Mesendoderm (in vitro differentiated cells): Measurements from ENCODE around the gene KCNF1.

ENCODE experiments used
- DNase-seq: peaks from one replicate; pipeline ENCODE4 v3.0.0; 2013
- H2AK5ac ChIP-seq: 2 replicates; pipeline ENCODE4 v1.6.1; 2013; ENCODE audit warnings: low read length, inconsistent platforms
- H2BK120ac ChIP-seq: 2 replicates; pipeline ENCODE4 v1.6.1; 2013; ENCODE audit warnings: low read depth, mild to moderate bottlenecking, low read length, moderate library complexity, mixed read lengths
- H2BK15ac ChIP-seq: replicated peaks from 2 replicates; pipeline ENCODE4 v1.6.1; 2013; ENCODE audit warnings: low read depth, mild to moderate bottlenecking, moderate library complexity
- H2BK5ac ChIP-seq: 2 replicates; pipeline ENCODE4 v1.6.1; 2013; ENCODE audit warnings: low read length, inconsistent platforms
- H3K18ac ChIP-seq: 2 replicates; pipeline ENCODE4 v1.6.1; 2013; ENCODE audit warnings: mild to moderate bottlenecking, low read length, mixed read lengths
- H3K23ac ChIP-seq: one replicate; pipeline ENCODE4 v1.6.1; 2013; ENCODE audit warnings: low read length
- H3K27ac ChIP-seq: 2 replicates; pipeline ENCODE4 v1.5.1; 2013; ENCODE audit warnings: low read depth, mild to moderate bottlenecking, inconsistent platforms, low read length, moderate library complexity
- H3K27me3 ChIP-seq: 2 replicates; pipeline ENCODE4 v1.6.1; 2013; ENCODE audit warnings: low read length, control low read depth, mild to moderate bottlenecking, inconsistent platforms; ENCODE audit not compliant: insufficient read depth, poor library complexity
- H3K36me3 ChIP-seq: 2 replicates; pipeline ENCODE4 v1.6.1; 2013; ENCODE audit warnings: low read length, inconsistent platforms; ENCODE audit not compliant: control insufficient read depth, insufficient read depth
- H3K4ac ChIP-seq: one replicate; pipeline ENCODE4 v1.6.1; 2013; ENCODE audit warnings: low read depth, mild to moderate bottlenecking, low read length, moderate library complexity
- H3K4me1 ChIP-seq: 2 replicates; pipeline ENCODE4 v1.6.1; 2013; ENCODE audit warnings: low read depth, low read length, inconsistent platforms; ENCODE audit not compliant: control insufficient read depth
- H3K4me2 ChIP-seq: 2 replicates; pipeline ENCODE4 v1.6.1; 2013; ENCODE audit warnings: low read length
- H3K4me3 ChIP-seq: 2 replicates; pipeline ENCODE4 v1.5.1; 2013; ENCODE audit warnings: mild to moderate bottlenecking, low read length
- H3K56ac ChIP-seq: one replicate; pipeline ENCODE4 v1.6.1; 2013; ENCODE audit warnings: low read length
- H3K79me1 ChIP-seq: 2 replicates; pipeline ENCODE4 v1.6.1; 2013; ENCODE audit warnings: low read length, inconsistent platforms
- H3K79me2 ChIP-seq: 2 replicates; pipeline ENCODE4 v1.6.1; 2013; ENCODE audit warnings: mild to moderate bottlenecking, low read length; ENCODE audit not compliant: control insufficient read depth, insufficient read depth
- H3K9ac ChIP-seq: 2 replicates; pipeline ENCODE4 v1.6.1; 2013; ENCODE audit warnings: low read length, inconsistent platforms
- H4K5ac ChIP-seq: one replicate; pipeline ENCODE4 v1.6.1; 2013; ENCODE audit warnings: low read length
- H4K8ac ChIP-seq: one replicate; pipeline ENCODE4 v1.6.1; 2013; ENCODE audit warnings: low read depth, mild to moderate bottlenecking, control low read depth, low read length, moderate library complexity
- WGBS: extraction: QIAGEN DNeasy Blood & Tissue Kit; methylation state at CpG from one replicate; pipeline ENCODE4 v1.1.7; 2013; ENCODE audit warnings: low lambda C conversion rate, missing lambda C conversion rate; ENCODE audit not compliant: insufficient coverage; ENCODE audit errors: extremely low coverage; 5-methylcytosine and 5-hydroxymethylcytosine counted together

The KCNF1 gene

DNA sequence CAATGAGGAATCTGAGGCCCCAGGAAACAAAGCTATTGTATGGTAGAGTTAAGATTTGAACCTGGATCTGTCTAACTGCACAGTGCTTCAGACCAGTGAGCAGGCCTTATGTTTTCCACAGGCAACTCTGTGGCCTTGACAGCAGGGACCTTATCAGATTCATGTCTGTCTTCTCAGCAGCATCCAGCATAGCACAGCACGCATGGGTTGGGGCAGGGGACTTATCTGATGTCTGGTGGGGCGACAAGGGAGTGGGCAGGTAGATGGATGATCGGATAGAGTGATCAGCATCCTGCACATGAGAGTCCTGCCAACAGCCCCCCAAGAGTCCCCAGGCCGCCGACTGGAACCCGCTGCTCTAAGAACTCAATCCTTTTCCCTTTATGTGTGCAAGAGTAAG is 28.7 kb upstream of the KCNF1 start:
- no peaks in the 10 kb centered on the region for H3K36me3 ChIP-seq
- no peak overlapping the region for H3K23ac ChIP-seq
- no peaks in the 10 kb centered on the region for H3K79me1 ChIP-seq
- H3K4me2 ChIP-seq, result no peak overlapping the region
- H3K27ac ChIP-seq, result no peak overlapping the region
- H3K4ac ChIP-seq, result no peak overlapping the region
- no peaks in the 10 kb centered on the region for H3K79me2 ChIP-seq
- no peak overlapping the region for H3K18ac ChIP-seq
- H3K27me3 ChIP-seq, result no peaks in the 10 kb centered on the region
- H3K4me3 ChIP-seq, result no peak overlapping the region
- no peak overlapping the region for H3K9ac ChIP-seq
- no peak overlapping the region for H2BK5ac ChIP-seq
- H2BK120ac ChIP-seq, result no peak overlapping the region
- H3K4me1 ChIP-seq, result peaks cover 16% of the 10 kb centered on the region
- no peak for DNase-seq
- H4K8ac ChIP-seq, result no peak overlapping the region
- no peak overlapping the region for H2BK15ac ChIP-seq
- no peak overlapping the region for H2AK5ac ChIP-seq
- H3K56ac ChIP-seq, result no peak overlapping the region
- H4K5ac ChIP-seq, result no peak overlapping the region
- no CpG with 5 or more reads among the region's 6 CpGs for WGBS

DNA sequence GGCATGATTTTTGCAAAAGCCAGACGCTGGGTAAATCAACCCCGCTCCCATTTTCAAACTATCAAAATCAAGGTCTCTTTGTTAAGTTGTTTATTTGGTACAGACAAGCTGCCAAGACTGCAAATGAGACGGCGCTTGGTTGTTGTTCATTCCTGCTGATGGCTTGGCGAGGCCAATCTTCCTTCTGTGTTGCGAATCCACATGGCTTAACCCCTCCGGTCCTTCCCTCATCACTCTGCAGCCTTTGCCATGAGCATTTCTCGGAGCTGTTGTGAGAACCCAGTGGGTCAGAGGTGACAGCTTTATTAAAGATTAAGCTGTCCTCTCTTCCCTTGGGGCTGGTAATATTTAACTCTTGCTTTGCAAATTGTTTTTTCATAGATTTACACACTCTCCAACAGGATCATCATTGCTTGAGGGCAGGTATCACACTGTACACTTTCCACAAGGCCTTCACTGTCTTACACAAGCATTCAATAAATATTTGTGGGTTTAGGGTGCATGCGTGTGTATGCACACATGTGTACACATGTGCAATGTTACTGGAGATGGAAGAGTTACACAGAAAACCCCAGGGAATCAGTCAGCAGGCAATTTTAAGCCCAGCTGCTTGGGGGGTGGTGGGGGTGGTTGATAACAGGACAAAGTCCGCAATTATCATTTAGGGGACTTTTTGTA is 27.8 kb upstream of the KCNF1 start:
- Histone ChIP-seq H3K56ac (peak overlapping the region; percentile 2), H3K4me1 (peaks cover 16% of the 10 kb centered on the region), H3K23ac (no peak overlapping the region), H3K18ac (no peak overlapping the region), H2BK15ac (no peak overlapping the region), H3K36me3 (no peaks in the 10 kb centered on the region), H3K27me3 (no peaks in the 10 kb centered on the region), H2BK120ac (no peak overlapping the region), H3K79me1 (no peaks in the 10 kb centered on the region), H2BK5ac (no peak overlapping the region), H3K4ac (no peak overlapping the region), H4K8ac (no peak overlapping the region), H3K4me2 (no peak overlapping the region), H3K9ac (no peak overlapping the region), H3K27ac (no peak overlapping the region), H2AK5ac (no peak overlapping the region), H4K5ac (no peak overlapping the region), H3K79me2 (no peaks in the 10 kb centered on the region), H3K4me3 (no peak overlapping the region)
- no CpG with 5 or more reads among the region's 10 CpGs for WGBS
- DNase-seq, result no peak

DNA sequence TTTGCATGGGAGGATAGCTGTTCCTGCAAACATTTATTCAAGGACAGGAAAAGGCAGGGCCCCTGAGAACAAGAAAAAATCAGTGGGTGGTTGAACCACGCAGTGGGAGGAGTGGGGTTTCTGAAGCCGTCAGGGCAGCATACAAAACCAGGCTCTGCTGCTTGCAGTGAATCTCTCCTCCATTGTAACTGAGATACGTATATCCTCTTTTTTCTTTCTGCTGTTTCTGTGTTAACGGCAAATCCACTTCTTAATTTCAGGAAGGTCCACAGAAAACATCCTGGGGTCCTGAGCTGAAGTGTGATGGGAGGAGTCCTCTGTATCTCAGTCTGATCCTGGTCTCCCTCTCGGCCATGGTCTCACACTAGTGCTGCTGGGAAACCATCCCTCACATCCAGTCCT is 27.2 kb upstream of the KCNF1 start:
- no peak overlapping the region for H2BK120ac ChIP-seq
- DNase-seq, result peak; percentile 31

DNA sequence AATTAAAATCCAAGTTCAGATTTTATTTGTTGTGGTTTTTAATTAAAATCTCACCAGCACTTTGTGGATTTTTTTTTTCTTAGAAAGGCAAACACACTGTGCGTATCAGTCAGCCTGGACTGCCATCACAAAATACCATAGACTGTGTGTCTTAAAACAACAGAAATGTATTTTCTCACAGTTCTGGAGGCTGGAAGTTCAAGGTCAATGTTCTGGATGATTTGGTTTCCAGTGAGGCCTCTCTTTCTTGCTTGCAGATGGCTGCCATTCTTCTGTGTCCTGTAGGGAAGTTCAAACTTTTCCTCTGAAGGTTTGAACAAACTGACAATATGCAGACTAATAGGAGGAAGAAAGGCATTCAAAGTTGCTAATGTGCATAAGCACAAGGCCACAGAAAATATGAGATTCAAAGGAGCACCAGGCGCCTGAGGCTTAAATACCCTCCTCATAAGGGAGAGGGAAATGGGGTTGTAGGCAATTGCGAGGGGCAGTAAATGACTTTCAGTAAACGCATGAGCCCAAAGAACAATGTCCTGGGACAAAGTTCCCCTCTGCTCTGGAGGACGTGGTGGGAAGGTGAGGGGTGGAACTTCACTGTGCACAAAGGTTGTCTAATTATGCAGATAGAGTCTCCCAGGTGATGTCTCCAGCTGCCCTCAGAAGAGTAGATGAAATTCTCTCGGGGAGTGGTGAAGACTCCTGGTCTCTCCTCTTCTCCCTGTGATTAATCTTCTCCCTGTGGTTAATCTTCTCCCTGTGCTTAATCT is 26.5 kb upstream of the KCNF1 start:
- Histone ChIP-seq H3K9ac (no peak overlapping the region), H3K56ac (no peak overlapping the region), H3K27me3 (no peaks in the 10 kb centered on the region), H4K5ac (no peak overlapping the region), H2BK15ac (no peak overlapping the region), H2AK5ac (no peak overlapping the region), H3K4me2 (no peak overlapping the region), H3K18ac (no peak overlapping the region), H3K4ac (no peak overlapping the region), H4K8ac (no peak overlapping the region), H3K4me1 (peaks cover 16% of the 10 kb centered on the region), H3K79me2 (no peaks in the 10 kb centered on the region), H2BK120ac (no peak overlapping the region), H3K36me3 (no peaks in the 10 kb centered on the region), H2BK5ac (no peak overlapping the region), H3K4me3 (no peak overlapping the region), H3K27ac (no peak overlapping the region), H3K23ac (no peak overlapping the region), H3K79me1 (no peaks in the 10 kb centered on the region)
- no peak for DNase-seq
- WGBS, result no CpG with 5 or more reads among the region's 6 CpGs

More for the DNA sequence above, 27.2 kb upstream of the KCNF1 start:
- Histone ChIP-seq H3K9ac (no peak overlapping the region), H3K4me1 (peaks cover 16% of the 10 kb centered on the region), H3K4me2 (no peak overlapping the region), H3K79me2 (no peaks in the 10 kb centered on the region), H2BK5ac (no peak overlapping the region), H3K27me3 (no peaks in the 10 kb centered on the region), H3K18ac (no peak overlapping the region), H4K8ac (no peak overlapping the region), H4K5ac (no peak overlapping the region), H3K36me3 (no peaks in the 10 kb centered on the region), H3K4me3 (no peak overlapping the region), H3K27ac (no peak overlapping the region), H2AK5ac (no peak overlapping the region), H3K4ac (no peak overlapping the region), H2BK15ac (no peak overlapping the region), H3K79me1 (no peaks in the 10 kb centered on the region), H3K23ac (no peak overlapping the region), H3K56ac (peak overlapping the region; percentile 68)
- WGBS, result no CpG with 5 or more reads among the region's 5 CpGs

DNA sequence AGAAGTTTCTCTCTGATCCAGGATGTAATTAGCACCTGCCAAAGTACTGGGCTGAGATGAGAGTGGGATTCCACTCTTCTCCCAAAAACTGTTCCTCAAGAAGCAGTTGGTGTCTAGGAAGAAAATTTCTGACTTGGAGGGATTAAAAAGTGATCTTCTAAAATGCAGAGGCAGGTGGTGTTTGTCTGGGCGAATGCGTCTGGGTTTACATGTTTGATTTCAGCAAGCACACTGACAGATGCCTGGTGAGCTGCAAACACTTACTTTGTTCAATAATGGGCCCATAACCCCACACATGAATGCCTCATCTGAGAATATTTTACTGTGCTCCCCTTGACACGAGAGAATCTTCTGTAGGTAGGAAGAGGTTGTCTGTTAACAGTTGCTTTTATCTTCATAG is 24.3 kb upstream of the KCNF1 start:
- Histone ChIP-seq H3K4me2 (no peak overlapping the region), H2AK5ac (no peak overlapping the region), H2BK15ac (no peak overlapping the region), H3K36me3 (no peaks in the 10 kb centered on the region), H3K18ac (no peak overlapping the region), H3K4ac (no peak overlapping the region), H3K23ac (no peak overlapping the region), H4K5ac (no peak overlapping the region), H3K79me2 (no peaks in the 10 kb centered on the region), H3K79me1 (no peaks in the 10 kb centered on the region), H3K27me3 (no peaks in the 10 kb centered on the region), H2BK5ac (no peak overlapping the region), H4K8ac (no peak overlapping the region), H3K56ac (no peak overlapping the region), H3K27ac (no peak overlapping the region), H2BK120ac (no peak overlapping the region), H3K4me3 (no peak overlapping the region), H3K4me1 (peaks cover 16% of the 10 kb centered on the region), H3K9ac (no peak overlapping the region)
- DNase-seq, result no peak
- WGBS, result no CpG with 5 or more reads among the region's 3 CpGs
